Peyer's patch (tissue), 4 donors: ENCODE measurements around the gene CYSRT1. TPM values are rescaled to one million over a fixed set of nuclear protein-coding genes. Genes with fewer than 3 reads are reported as not detected.
A peak's percentile ranks its signal among the peaks of the same experiment; 100 is the strongest.

ENCODE experiments used
- DNase-seq, 3 donors: peaks; one replicate each; pipeline ENCODE4 v3.0.0-alpha.2; 2017 to 2019
- H3K27ac ChIP-seq, 4 donors: fragments of 200-600 bp; sonication (generic); one replicate each; pipeline ENCODE4 v1.5.1; 2016 to 2019
- H3K27me3 ChIP-seq, 2 donors: fragments of 200-600 bp; sonication (generic); one replicate each; pipeline ENCODE4 v1.5.1; 2019
- H3K36me3 ChIP-seq, 3 donors: fragments of 200-600 bp; sonication (generic); one replicate each; pipeline ENCODE4 v1.5.1; 2016 to 2019
- H3K4me1 ChIP-seq, 4 donors: fragments of 200-600 bp; sonication (generic); one replicate each; pipeline ENCODE4 v1.5.1; 2016 to 2019
- H3K4me3 ChIP-seq, 4 donors: fragments of 200-600 bp; sonication (generic); 1 replicate in 3 of 4; 2 replicates in 1 of 4; pipeline ENCODE4 v1.5.1; 2016 to 2019; ENCODE audit warnings: mild to moderate bottlenecking in 1 of 4
- H3K9me3 ChIP-seq, 4 donors: fragments of 200-600 bp; sonication (generic); one replicate each; pipeline ENCODE4 v1.5.1; 2016 to 2019; ENCODE audit warnings: mild to moderate bottlenecking in 1 of 4
- CTCF ChIP-seq, 6 experiments: fragments of 450-650 bp in 4 of 6; fragments of 200-600 bp in 2 of 6; sonication (generic) in 1 of 6; IDR thresholded peaks; one replicate each; pipeline ENCODE4 v1.5.1; 2017 to 2019; ENCODE audit warnings: antibody characterized with exemption in 6 of 6, mild to moderate bottlenecking in 3 of 6, moderate library complexity in 1 of 6
- POLR2A ChIP-seq, 2 donors: fragments of 450-650 bp; IDR thresholded peaks; one replicate each; pipeline ENCODE4 v1.5.1; 2017; ENCODE audit warnings: antibody characterized with exemption in 2 of 2, mild to moderate bottlenecking in 2 of 2, moderate library complexity in 2 of 2
- total RNA-seq, 4 donors: library from RNA; depleted of rRNA; stranded (reverse); fragments of >200 nt; gene quantifications; one replicate each; pipeline ENCODE4 v1.1.0, GENCODE V29; 2016

CYSRT1 gene
- total RNA-seq, 4 donors from 2014 or later: 1.3 to 1.9 TPM; not detected in 2

GRCh38 chr9:137263506-137263905, 38.5 kb downstream of the CYSRT1 start:
- Histone ChIP-seq H3K4me3 (no peak overlapping the region), H3K27ac (no peak overlapping the region), H3K27me3 (no peaks in the 10 kb centered on the region), H3K9me3 (no peaks in the 10 kb centered on the region), H3K36me3 (peaks cover 0 to 49% (median 0%) of the 10 kb centered on the region in 3 donors), H3K4me1 (peaks cover 0 to 9% (median 0%) of the 10 kb centered on the region in 4 donors)
- no peak for DNase-seq
- TF ChIP-seq POLR2A (IDR thresholded peaks at IDR 0.05) (no peak), CTCF (IDR thresholded peaks at IDR 0.05) (no peak)

GRCh38 chr9:137264067-137264466, 39.1 kb downstream of the CYSRT1 start:
- no peak for DNase-seq
- no peaks in the 10 kb centered on the region for H3K27me3 ChIP-seq
- H3K9me3 ChIP-seq: no peaks in the 10 kb centered on the region
- TF ChIP-seq CTCF (IDR thresholded peaks at IDR 0.05) (no peak), POLR2A (IDR thresholded peaks at IDR 0.05) (no peak)
- no peak overlapping the region for H3K4me3 ChIP-seq
- no peak overlapping the region for H3K27ac ChIP-seq
- peaks cover 0 to 14% (median under 1%) of the 10 kb centered on the region in 4 donors for H3K4me1 ChIP-seq
- H3K36me3 ChIP-seq: peaks cover 0 to 43% (median 0%) of the 10 kb centered on the region in 3 donors

DNA sequence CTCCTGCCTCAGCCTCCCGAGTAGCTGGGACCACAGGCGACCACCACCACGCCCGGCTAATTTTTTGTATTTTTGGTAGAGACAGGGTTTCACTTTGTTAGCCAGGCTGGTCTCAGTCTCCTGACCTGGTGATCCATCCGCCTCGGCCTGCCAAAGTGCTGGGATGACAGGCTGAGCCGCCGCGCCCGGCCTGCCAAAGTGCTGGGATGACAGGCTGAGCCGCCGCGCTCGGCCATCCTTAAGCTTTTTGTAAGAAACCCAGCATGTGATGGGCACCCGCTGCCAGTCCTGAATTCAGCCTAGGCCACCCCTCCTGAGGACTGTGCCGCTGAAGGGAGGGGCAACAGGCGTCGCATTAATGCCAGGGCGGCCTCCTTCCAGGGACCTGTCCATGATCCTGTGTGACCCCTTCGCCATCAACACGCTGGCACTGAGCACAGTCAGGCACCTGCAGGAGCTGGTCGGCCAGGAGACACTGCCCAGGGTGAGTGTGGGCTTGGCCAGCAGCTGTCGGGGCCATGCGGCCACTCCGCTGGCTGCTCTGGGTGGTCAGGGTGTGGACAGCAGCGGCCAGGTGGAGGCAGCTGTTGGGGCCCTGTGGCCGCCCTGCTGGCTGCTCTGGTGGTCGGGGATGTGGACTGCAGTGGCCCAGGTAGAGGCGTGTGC, 40.7 kb downstream of the CYSRT1 start:
- Histone ChIP-seq H3K27ac (no peak overlapping the region), H3K4me1 (peaks cover 0 to 24% (median 8%) of the 10 kb centered on the region in 4 donors), H3K36me3 (peaks cover 0 to 39% (median 0%) of the 10 kb centered on the region in 3 donors), H3K27me3 (no peaks in the 10 kb centered on the region), H3K9me3 (no peaks in the 10 kb centered on the region), H3K4me3 (no peak overlapping the region)
- DNase-seq: no peak
- no peak for TF ChIP-seq POLR2A (IDR thresholded peaks at IDR 0.05)
- TF ChIP-seq CTCF (IDR thresholded peaks at IDR 0.05): no peak

DNA sequence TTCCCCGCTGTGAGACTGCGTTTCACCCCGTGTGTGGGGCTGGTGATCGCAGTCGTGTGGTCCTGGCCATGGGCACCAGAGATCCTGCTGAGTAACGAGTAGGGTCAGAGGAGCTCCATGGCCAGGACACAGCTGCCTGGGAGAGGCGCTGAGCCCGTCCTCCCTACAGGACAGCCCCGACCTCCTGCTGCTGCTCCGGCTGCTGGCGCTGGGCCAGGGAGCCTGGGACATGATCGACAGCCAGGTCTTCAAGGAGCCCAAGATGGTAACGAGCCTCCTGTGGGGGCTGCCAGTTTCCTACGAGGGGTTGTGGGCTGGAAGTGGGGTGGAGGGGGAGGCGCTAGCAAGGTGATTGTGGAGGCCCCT, 41.2 kb downstream of the CYSRT1 start:
- Histone ChIP-seq H3K36me3 (peaks cover 0 to 45% (median 0%) of the 10 kb centered on the region in 3 donors), H3K4me1 (peaks cover 0 to 24% (median 10%) of the 10 kb centered on the region in 4 donors)

DNA sequence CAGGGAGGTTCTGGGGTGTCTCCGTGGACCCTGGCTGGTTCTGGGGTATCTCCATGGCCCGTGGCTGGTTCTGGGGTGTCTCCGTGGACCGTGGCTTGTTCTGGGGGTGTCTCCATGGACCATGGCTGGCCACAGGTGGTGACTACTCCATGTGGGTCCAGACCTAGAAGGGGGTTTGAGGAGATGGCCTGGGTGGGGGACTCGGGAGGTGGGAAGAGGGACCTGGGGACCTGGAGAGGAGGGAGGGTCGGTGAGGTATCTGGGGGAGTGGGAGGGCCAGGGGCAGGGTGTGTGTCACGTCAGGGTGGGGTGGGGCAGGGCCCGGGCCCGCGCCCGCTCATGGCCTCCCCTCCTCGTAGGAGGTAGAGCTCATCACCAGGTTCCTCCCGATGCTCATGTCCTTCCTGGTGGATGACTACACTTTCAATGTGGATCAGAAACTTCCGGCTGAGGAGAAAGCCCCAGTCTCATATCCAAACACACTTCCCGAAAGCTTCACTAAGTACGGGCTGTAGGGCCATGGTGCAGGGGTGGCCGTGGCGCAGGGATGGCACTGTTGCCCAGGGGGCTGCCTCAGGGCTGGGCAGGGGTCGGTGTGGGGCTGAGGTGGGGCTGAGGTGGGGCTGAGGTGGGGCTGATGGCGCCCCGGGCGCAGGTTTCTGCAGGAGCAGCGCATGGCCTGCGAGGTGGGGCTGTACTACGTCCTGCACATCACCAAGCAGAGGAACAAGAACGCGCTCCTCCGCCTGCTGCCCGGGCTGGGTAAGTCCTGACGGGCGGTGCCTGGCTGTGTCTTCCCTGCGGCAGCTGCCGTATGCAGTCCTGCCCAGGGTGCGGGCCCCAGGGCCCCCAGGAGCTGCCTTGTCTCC, 41.8 kb downstream of the CYSRT1 start:
- Histone ChIP-seq H3K4me1 (peaks cover 0 to 24% (median 10%) of the 10 kb centered on the region in 4 donors), H3K36me3 (peaks cover 0 to 46% (median 0%) of the 10 kb centered on the region in 3 donors), H3K4me3 (no peak overlapping the region), H3K27me3 (no peaks in the 10 kb centered on the region), H3K9me3 (no peaks in the 10 kb centered on the region), H3K27ac (peak overlapping the region in 1 of 4 donors; percentile 66)
- TF ChIP-seq CTCF (IDR thresholded peaks at IDR 0.05) (no peak), POLR2A (IDR thresholded peaks at IDR 0.05) (no peak)
- no peak for DNase-seq

More for the DNA sequence above, 41.2 kb downstream of the CYSRT1 start:
- Histone ChIP-seq H3K9me3 (no peaks in the 10 kb centered on the region), H3K4me3 (no peak overlapping the region), H3K27me3 (no peaks in the 10 kb centered on the region), H3K27ac (no peak overlapping the region)
- no peak for TF ChIP-seq CTCF (IDR thresholded peaks at IDR 0.05)
- TF ChIP-seq POLR2A (IDR thresholded peaks at IDR 0.05): no peak
- no peak for DNase-seq
